HG02870 (cell line): Measurements from ENCODE around the gene CXCL12.

ENCODE experiments used
- ATAC-seq: cut with Tn5 transposase; IDR thresholded peaks from one replicate; pipeline ENCODE4 v1.9.1; 2021; ENCODE audit warnings: mild to moderate bottlenecking, moderate library complexity; ENCODE audit not compliant: unreplicated experiment

Gene CXCL12

GRCh38 chr10:44385026-44385695 is at the start of gene CXCL12:
CXCL12 (minus strand) TSS chr10:44385097; CDS start chr10:44385005, 92 bp downstream.
- ATAC-seq = no peak

GRCh38 chr10:44427479-44427878 is 42.6 kb upstream of the CXCL12 start:
- ATAC-seq = no peak

- no peak for ATAC-seq
Measured at GRCh38 chr10:44427037-44427436, 42.1 kb upstream of the CXCL12 start.

- no peak for ATAC-seq
Measured at GRCh38 chr10:44426247-44427034, 41.5 kb upstream of the CXCL12 start.

GRCh38 chr10:44425466-44425865 is 40.6 kb upstream of the CXCL12 start:
- no peak for ATAC-seq

GRCh38 chr10:44424957-44425356 is 40.1 kb upstream of the CXCL12 start:
- ATAC-seq = no peak

GRCh38 chr10:44424298-44424697 is 39.4 kb upstream of the CXCL12 start:
- no peak for ATAC-seq

GRCh38 chr10:44422570-44423101 is 37.7 kb upstream of the CXCL12 start:
- ATAC-seq = no peak

- ATAC-seq = no peak
Measured at GRCh38 chr10:44422153-44422552, 37.3 kb upstream of the CXCL12 start.

GRCh38 chr10:44419790-44420549 is 35.1 kb upstream of the CXCL12 start:
- no peak for ATAC-seq

GRCh38 chr10:44418637-44419036 is 33.7 kb upstream of the CXCL12 start:
- no peak for ATAC-seq

- no peak for ATAC-seq
Measured at GRCh38 chr10:44417761-44418160, 32.9 kb upstream of the CXCL12 start.

GRCh38 chr10:44416936-44417335 is 32.0 kb upstream of the CXCL12 start:
- no peak for ATAC-seq

- no peak for ATAC-seq
Measured at GRCh38 chr10:44416021-44416771, 31.3 kb upstream of the CXCL12 start.

GRCh38 chr10:44415121-44415520 is 30.2 kb upstream of the CXCL12 start:
- no peak for ATAC-seq

GRCh38 chr10:44413416-44413815 is 28.5 kb upstream of the CXCL12 start:
- ATAC-seq = no peak

- no peak for ATAC-seq
Measured at GRCh38 chr10:44411251-44411650, 26.4 kb upstream of the CXCL12 start.

GRCh38 chr10:44404741-44405437 is 20.0 kb upstream of the CXCL12 start:
- ATAC-seq = no peak

GRCh38 chr10:44402465-44403195 is 17.7 kb upstream of the CXCL12 start:
- no peak for ATAC-seq
